ENCODE data around the gene OCA2. TPM values are rescaled to one million over a fixed set of nuclear protein-coding genes. Genes with fewer than 3 reads are reported as not detected.

OCA2 gene
- total and polyA plus RNA-seq, 2 of the 8 experiments (the other 6 are each of a cell fraction or from before 2014, with no cell fraction given) = 0.20 TPM

DNA sequence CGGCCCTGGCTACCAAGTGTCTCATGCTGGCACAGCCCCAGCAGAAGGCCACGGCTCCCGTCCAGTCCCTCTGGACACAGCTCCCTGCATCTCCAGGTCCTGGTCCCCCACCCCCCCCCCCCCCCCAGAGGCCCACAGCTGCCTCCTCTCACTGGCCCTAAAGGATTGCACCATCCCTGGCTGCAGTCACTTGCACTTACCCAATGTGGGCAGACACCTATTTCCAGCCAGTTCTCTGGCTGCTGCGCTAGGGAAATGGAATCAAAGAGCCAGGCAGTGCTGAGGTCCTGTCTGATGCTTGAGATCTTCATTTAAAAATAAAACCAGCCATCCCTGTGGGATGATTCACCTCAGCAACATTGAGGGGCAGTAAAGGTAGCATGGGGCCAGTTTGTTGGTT lies 346.4 kb downstream of the OCA2 start:
- TF ChIP-seq SIN3A (conservative IDR thresholded peaks at IDR 0.05 in 1 of 2, IDR thresholded peaks at IDR 0.05 in 1 of 2; ENCODE audit: low read depth in 1 of 2, low read length in 2 of 2) (no peak), GABPA (IDR thresholded peaks at IDR 0.05; ENCODE audit: borderline replicate concordance, insufficient read depth, low read length) (no peak), TAF7 (optimal IDR thresholded peaks at IDR 0.05; ENCODE audit: borderline replicate concordance, low read depth, low read length) (no peak), TAF1 (IDR thresholded peaks at IDR 0.05; ENCODE audit: low read depth, low read length) (no peak)
- Histone ChIP-seq H3K36me3 (ENCODE audit: control insufficient read depth in 2 of 4, insufficient read depth in 4 of 4, low read length in 3 of 4) (no peaks in the 10 kb centered on the region), H2AK5ac (ENCODE audit: low read depth, low read length) (no peak overlapping the region), H4K5ac (ENCODE audit: insufficient read length, low read depth, low read length) (no peak overlapping the region), H3K23me2 (ENCODE audit: low read depth, low read length) (no peaks in the 10 kb centered on the region), H3K79me1 (ENCODE audit: low read depth, low read length) (no peaks in the 10 kb centered on the region), H3K27ac (ENCODE audit: low read depth, low read length) (no peak overlapping the region), H3K18ac (ENCODE audit: extremely low read depth, low read length) (no peak overlapping the region), H3K9ac (replicated peaks in 1 of 4; ENCODE audit: extremely low read depth in 1 of 4, low read depth in 3 of 4, low read length in 3 of 4) (no peak overlapping the region), H3K23ac (ENCODE audit: insufficient read length) (no peak overlapping the region), H3K14ac (ENCODE audit: insufficient read length) (no peak overlapping the region), H3K79me2 (ENCODE audit: control insufficient read depth in 1 of 2, insufficient read depth in 2 of 2, low read length in 2 of 2) (no peaks in the 10 kb centered on the region), H3K27me3 (replicated peaks in 1 of 4; ENCODE audit: control insufficient read depth in 3 of 4, extremely low read depth in 1 of 4, insufficient read depth in 3 of 4, low read length in 3 of 4) (no peaks in the 10 kb centered on the region), H4K20me1 (replicated peaks in 1 of 2; ENCODE audit: control insufficient read depth in 1 of 2, insufficient read depth in 2 of 2, low read length in 2 of 2) (no peaks in the 10 kb centered on the region), H4K91ac (replicated peaks; ENCODE audit: insufficient read length, low read length) (no peak overlapping the region), H3K4me3 (ENCODE audit: extremely low read depth in 1 of 4, insufficient read depth in 2 of 4, low read depth in 3 of 4, low read length in 4 of 4) (no peak overlapping the region), H2BK120ac (replicated peaks; ENCODE audit: low read depth, low read length) (no peak overlapping the region), H3K56ac (replicated peaks; ENCODE audit: insufficient read length, low read depth, low read length) (no peak overlapping the region), H2BK15ac (ENCODE audit: low read length) (no peak overlapping the region), H3K4ac (replicated peaks; ENCODE audit: insufficient read length, low read depth, low read length) (no peak overlapping the region), H3K4me1 (replicated peaks in 1 of 4; ENCODE audit: control insufficient read depth in 3 of 4, insufficient read depth in 4 of 4, low read length in 3 of 4) (no peaks in the 10 kb centered on the region), H2BK12ac (ENCODE audit: low read depth, low read length) (no peak overlapping the region), H2BK5ac (ENCODE audit: low read depth, low read length) (no peak overlapping the region), H2BK20ac (ENCODE audit: low read length) (no peak overlapping the region), H4K8ac (ENCODE audit: extremely low read depth, insufficient read depth, low read length) (no peak overlapping the region), H3K4me2 (ENCODE audit: insufficient read depth in 1 of 2, low read depth in 2 of 2, low read length in 2 of 2) (no peak overlapping the region), H2AFZ (ENCODE audit: low read length) (no peak overlapping the region), H3K9me3 (ENCODE audit: insufficient read depth in 2 of 2, low read depth in 1 of 2, low read length in 1 of 2) (no peaks in the 10 kb centered on the region)
- DNase-seq (ENCODE audit: low read depth in 1 of 2, low spot score in 2 of 2) = no peak
- CTCF ChIA-PET (ENCODE audit: partially characterized antibody) = no interaction called here
- POLR2A ChIA-PET (ENCODE audit: partially characterized antibody) = no interaction called here
- 94% methylated on average over 1 of the region's 4 CpGs; no CpG with 5 or more reads in 1 of the 2 experiments for whole genome bisulfite sequencing, 2 experiments (ENCODE audit: extremely low coverage in 1 of 2, insufficient coverage in 1 of 2, insufficient read length in 1 of 2, insufficient replicate concordance in 2 of 2, low coverage in 1 of 2, low lambda C conversion rate in 2 of 2, missing lambda C conversion rate in 1 of 2)
- FAIRE-seq = no peak

All from H1 (cell line).